H1 (cell line): ENCODE measurements around the gene OR4M1. TPM values are rescaled to one million over a fixed set of nuclear protein-coding genes. Genes with fewer than 3 reads are reported as not detected.

Experiments
- CTCF ChIA-PET: fragments of 300-600 bp; sonication (Branson Sonifier 250); formaldehyde crosslinking; loops from one replicate; lab custom pipeline; 2021; ENCODE audit not compliant: partially characterized antibody; lab: Charles Lee
- POLR2A ChIA-PET: fragments of 300-600 bp; sonication (Branson Sonifier 250); formaldehyde crosslinking; loops from one replicate; lab custom pipeline; 2021; ENCODE audit warnings: inconsistent platforms; ENCODE audit not compliant: partially characterized antibody; lab: Charles Lee
- DNase-seq, 2 experiments: peaks; one replicate each; pipeline versions ENCODE4 v3.0.0 to v3.0.0-alpha.2; 2010 to 2022; ENCODE audit warnings: low spot score in 2 of 2, low read depth in 1 of 2, mixed read lengths in 1 of 2
- FAIRE-seq: peaks from 2 replicates; lab custom pipeline; 2011; peaks lifted over from hg19 to GRCh38; lab: Jason Lieb, UNC
- H2AFZ ChIP-seq: 2 replicates; pipeline ENCODE4 v1.8.1; 2012; ENCODE audit warnings: low read length, inconsistent platforms
- H2AK5ac ChIP-seq: 2 replicates; pipeline ENCODE4 v1.6.1; 2013; ENCODE audit warnings: low read depth, low read length
- H2BK120ac ChIP-seq: replicated peaks from 2 replicates; pipeline ENCODE3; 2013; ENCODE audit warnings: low read depth, low read length, inconsistent platforms
- H2BK12ac ChIP-seq: 2 replicates; pipeline ENCODE4 v1.6.1; 2013; ENCODE audit warnings: low read depth, low read length
- H2BK15ac ChIP-seq: 2 replicates; pipeline ENCODE4 v1.6.1; 2013; ENCODE audit warnings: low read length
- H2BK20ac ChIP-seq: 2 replicates; pipeline ENCODE4 v1.6.1; 2013; ENCODE audit warnings: low read length
- H2BK5ac ChIP-seq: 2 replicates; pipeline ENCODE4 v1.6.1; 2013; ENCODE audit warnings: low read depth, low read length
- H3K14ac ChIP-seq: 2 replicates; pipeline ENCODE4 v1.6.1; 2013; ENCODE audit warnings: inconsistent platforms; ENCODE audit not compliant: insufficient read length
- H3K18ac ChIP-seq: 2 replicates; pipeline ENCODE4 v1.6.1; 2013; ENCODE audit warnings: low read length; ENCODE audit errors: extremely low read depth
- H3K23ac ChIP-seq: 2 replicates; pipeline ENCODE4 v1.6.1; 2013; ENCODE audit warnings: inconsistent platforms; ENCODE audit not compliant: insufficient read length
- H3K23me2 ChIP-seq: 2 replicates; pipeline ENCODE4 v1.6.1; 2013; ENCODE audit warnings: low read depth, low read length
- H3K27ac ChIP-seq: 2 replicates; pipeline ENCODE4 v1.6.1; 2011; ENCODE audit warnings: low read depth, low read length, inconsistent platforms
- H3K27me3 ChIP-seq, 4 experiments: replicated peaks in 1 of 4; 1 replicate in 1 of 4; 2 replicates in 3 of 4; pipeline versions ENCODE4 v1.6.1 to v1.8.1; 2011 to 2013; ENCODE audit warnings: low read length in 3 of 4, mild to moderate bottlenecking in 3 of 4, inconsistent platforms in 2 of 4, mixed read lengths in 2 of 4, moderate library complexity in 1 of 4; ENCODE audit not compliant: control insufficient read depth in 3 of 4, insufficient read depth in 3 of 4; ENCODE audit errors: extremely low read depth in 1 of 4
- H3K36me3 ChIP-seq, 4 experiments: 2 replicates each; pipeline versions ENCODE4 v1.6.1 to v1.8.1; 2011 to 2013; ENCODE audit warnings: mild to moderate bottlenecking in 4 of 4, low read length in 3 of 4, moderate library complexity in 2 of 4, control low read depth in 1 of 4, inconsistent platforms in 1 of 4; ENCODE audit not compliant: insufficient read depth in 4 of 4, control insufficient read depth in 2 of 4
- H3K4ac ChIP-seq: replicated peaks from 2 replicates; pipeline ENCODE3; 2013; ENCODE audit warnings: low read length, low read depth, mixed read lengths, inconsistent platforms; ENCODE audit not compliant: insufficient read length
- H3K4me1 ChIP-seq, 4 experiments: replicated peaks in 1 of 4; 1 replicate in 1 of 4; 2 replicates in 3 of 4; pipeline versions ENCODE4 v1.6.1 to v1.8.1; 2011 to 2013; ENCODE audit warnings: low read length in 3 of 4, inconsistent platforms in 2 of 4, mixed read lengths in 1 of 4; ENCODE audit not compliant: insufficient read depth in 4 of 4, control insufficient read depth in 3 of 4
- H3K4me2 ChIP-seq, 2 experiments: 2 replicates each; pipeline versions ENCODE4 v1.6.1 to v1.8.1; 2011 to 2013; ENCODE audit warnings: low read depth in 2 of 2, low read length in 2 of 2, control low read depth in 1 of 2, inconsistent platforms in 1 of 2, mild to moderate bottlenecking in 1 of 2; ENCODE audit not compliant: insufficient read depth in 1 of 2
- H3K4me3 ChIP-seq, 4 experiments: fragments of 200-600, 300-600 bp in 1 of 4; sonication (generic), shearing (Covaris generic), sonication (Bioruptor Twin) in 1 of 4; 2 replicates each; pipeline versions ENCODE4 v1.5.1 to v1.8.1; 2011 to 2016; ENCODE audit warnings: low read length in 4 of 4, low read depth in 3 of 4, control low read depth in 2 of 4, inconsistent platforms in 2 of 4, mild to moderate bottlenecking in 2 of 4, mixed read lengths in 1 of 4, moderate library complexity in 1 of 4; ENCODE audit not compliant: insufficient read depth in 2 of 4; ENCODE audit errors: extremely low read depth in 1 of 4
- H3K56ac ChIP-seq: replicated peaks from 2 replicates; pipeline ENCODE3; 2013; ENCODE audit warnings: low read depth, mild to moderate bottlenecking, mixed read lengths, low read length, inconsistent platforms; ENCODE audit not compliant: insufficient read length
- H3K79me1 ChIP-seq: 2 replicates; pipeline ENCODE4 v1.6.1; 2013; ENCODE audit warnings: low read depth, low read length, control low read depth
- H3K79me2 ChIP-seq, 2 experiments: 2 replicates each; pipeline versions ENCODE4 v1.6.1 to v1.8.1; 2012 to 2013; ENCODE audit warnings: low read length in 2 of 2, mild to moderate bottlenecking in 2 of 2, inconsistent platforms in 1 of 2; ENCODE audit not compliant: insufficient read depth in 2 of 2, control insufficient read depth in 1 of 2
- H3K9ac ChIP-seq, 4 experiments: replicated peaks in 1 of 4; 1 replicate in 1 of 4; 2 replicates in 3 of 4; pipeline versions ENCODE4 v1.6.1 to v1.8.1; 2011 to 2013; ENCODE audit warnings: low read depth in 3 of 4, low read length in 3 of 4, control low read depth in 2 of 4, mild to moderate bottlenecking in 2 of 4, moderate library complexity in 2 of 4, inconsistent platforms in 1 of 4; ENCODE audit errors: extremely low read depth in 1 of 4
- H3K9me3 ChIP-seq, 2 experiments: 2 replicates each; pipeline versions ENCODE4 v1.6.1 to v1.8.1; 2012 to 2013; ENCODE audit warnings: mild to moderate bottlenecking in 2 of 2, moderate library complexity in 2 of 2, control low read depth in 1 of 2, inconsistent platforms in 1 of 2, low read depth in 1 of 2, low read length in 1 of 2, mixed read lengths in 1 of 2; ENCODE audit not compliant: insufficient read depth in 2 of 2
- H4K20me1 ChIP-seq, 2 experiments: replicated peaks in 1 of 2; 2 replicates each; pipeline versions ENCODE3 to v1.8.1; 2011 to 2013; ENCODE audit warnings: inconsistent platforms in 2 of 2, low read length in 2 of 2, mild to moderate bottlenecking in 1 of 2; ENCODE audit not compliant: insufficient read depth in 2 of 2, control insufficient read depth in 1 of 2
- H4K5ac ChIP-seq: 2 replicates; pipeline ENCODE4 v1.6.1; 2013; ENCODE audit warnings: low read length, low read depth, mixed read lengths, inconsistent platforms; ENCODE audit not compliant: insufficient read length
- H4K8ac ChIP-seq: 2 replicates; pipeline ENCODE4 v1.8.0; 2013; ENCODE audit warnings: mild to moderate bottlenecking, moderate library complexity, low read length, inconsistent platforms; ENCODE audit not compliant: insufficient read depth; ENCODE audit errors: extremely low read depth
- H4K91ac ChIP-seq: replicated peaks from 2 replicates; pipeline ENCODE3; 2013; ENCODE audit warnings: low read length, mixed read lengths, inconsistent platforms; ENCODE audit not compliant: insufficient read length
- ATF3 ChIP-seq: IDR thresholded peaks from 2 replicates; pipeline ENCODE4 v1.6.1; 2011; ENCODE audit warnings: low read depth, mild to moderate bottlenecking, low read length; ENCODE audit not compliant: insufficient read depth
- BCL11A ChIP-seq, 2 experiments: IDR thresholded peaks; one replicate each; pipeline ENCODE4 v1.6.1; 2011; ENCODE audit warnings: low read depth in 2 of 2, low read length in 2 of 2, mild to moderate bottlenecking in 2 of 2
- BRCA1 ChIP-seq: IDR thresholded peaks from 2 replicates; pipeline ENCODE4 v1.6.1; 2012; ENCODE audit warnings: low read depth, low read length, improper control_type of control experiment
- CTCF ChIP-seq, 3 experiments: IDR thresholded peaks; 1 replicate in 2 of 3; 2 replicates in 1 of 3; pipeline versions ENCODE4 v1.5.1 to v1.6.1; 2011; ENCODE audit warnings: low read length in 3 of 3, mild to moderate bottlenecking in 3 of 3, inconsistent platforms in 2 of 3, low read depth in 1 of 3, moderate library complexity in 1 of 3; ENCODE audit not compliant: insufficient read depth in 1 of 3; ENCODE audit errors: control extremely low read depth in 1 of 3
- E2F6 ChIP-seq: IDR thresholded peaks from 2 replicates; pipeline ENCODE4 v1.6.1; 2012; ENCODE audit warnings: inconsistent platforms
- EZH2 ChIP-seq: fragments of 200-600 bp; sonication (generic); IDR thresholded peaks from 2 replicates; pipeline ENCODE4 v1.7.1; 2012; ENCODE audit warnings: low read depth, mild to moderate bottlenecking, moderate library complexity, low read length, inconsistent platforms; ENCODE audit not compliant: severe bottlenecking
- MAX ChIP-seq: IDR thresholded peaks from 2 replicates; pipeline ENCODE4 v1.6.1; 2012; ENCODE audit warnings: inconsistent platforms
- PHF8 ChIP-seq: fragments of 200-600 bp; sonication (generic); conservative IDR thresholded peaks from 2 replicates; pipeline ENCODE4 v1.7.1; 2012; ENCODE audit warnings: low read depth, mild to moderate bottlenecking, inconsistent platforms, low read length, moderate library complexity
- RFX5 ChIP-seq: IDR thresholded peaks from 2 replicates; pipeline ENCODE4 v1.6.1; 2011; ENCODE audit warnings: low read depth, low read length, improper control_type of control experiment, borderline replicate concordance
- RXRA ChIP-seq: IDR thresholded peaks from 2 replicates; pipeline ENCODE4 v1.6.1; 2011; ENCODE audit warnings: low read depth, mild to moderate bottlenecking, low read length, moderate library complexity; ENCODE audit not compliant: insufficient read depth
- WGBS, 2 experiments: shearing (Covaris generic) in 1 of 2; methylation state at CpG; one replicate each; pipeline versions ENCODE4 v1.1.6 to v1.1.7; 2013 to 2015; ENCODE audit warnings: low lambda C conversion rate in 2 of 2, mixed read lengths in 2 of 2, inconsistent platforms in 1 of 2, low coverage in 1 of 2, missing lambda C conversion rate in 1 of 2; ENCODE audit not compliant: insufficient replicate concordance in 2 of 2, insufficient coverage in 1 of 2, insufficient read length in 1 of 2; ENCODE audit errors: extremely low coverage in 1 of 2, missing lambda C conversion rate in 1 of 2; 5-methylcytosine and 5-hydroxymethylcytosine counted together
- polyA plus RNA-seq, 7 experiments: library from polyadenylated mRNA; depleted of rRNA in 3 of 7; stranded (reverse) in 5 of 7; unstranded in 2 of 7; fragments of >200 nt in 5 of 7; fragments of 200-250 nt in 2 of 7; gene quantifications; 1 replicate in 5 of 7; 2 replicates in 1 of 7; 4 replicates in 1 of 7; pipeline versions ENCODE4 v1.2.1 to v1.2.3, GENCODE V29; 2011 to 2013; ENCODE audit warnings: missing spikeins in 2 of 7, mixed read lengths in 2 of 7
- total RNA-seq: library from RNA; stranded (reverse); fragmentation: NEBNext Ultra II Directional; extraction: Animal tissue kit (Norgen Biotek cat#: 25700); gene quantifications from 2 replicates; pipeline ENCODE4 v1.2.1, GENCODE V29; 2021

The OR4M1 gene
- total and polyA plus RNA-seq, 2 of the 8 experiments (the other 6 are each of a cell fraction or from before 2014, with no cell fraction given): not detected

GRCh38 chr14:19801118-19801464, 27.8 kb downstream of the OR4M1 start:
- Histone ChIP-seq H4K91ac (no peak overlapping the region), H3K27ac (no peak overlapping the region), H3K4ac (no peak overlapping the region), H3K23ac (no peak overlapping the region), H4K8ac (no peak overlapping the region), H3K14ac (no peak overlapping the region), H2BK5ac (no peak overlapping the region), H2BK20ac (no peak overlapping the region), H3K9me3 (peaks cover 37 to 60% of the 10 kb centered on the region in 2 experiments), H3K36me3 (no peaks in the 10 kb centered on the region; a peak in 1 of 8 replicates), H2BK12ac (no peak overlapping the region), H3K4me3 (no peak overlapping the region), H2AFZ (no peak overlapping the region), H3K79me2 (no peaks in the 10 kb centered on the region), H3K9ac (no peak overlapping the region), H3K79me1 (no peaks in the 10 kb centered on the region), H3K23me2 (no peaks in the 10 kb centered on the region), H2BK120ac (no peak overlapping the region), H3K4me1 (no peaks in the 10 kb centered on the region), H2AK5ac (no peak overlapping the region), H4K20me1 (no peaks in the 10 kb centered on the region), H3K27me3 (no peaks in the 10 kb centered on the region), H4K5ac (no peak overlapping the region), H3K18ac (no peak overlapping the region), H3K56ac (no peak overlapping the region), H3K4me2 (no peak overlapping the region), H2BK15ac (no peak overlapping the region)
- ChIA-PET CTCF (no interaction called here), POLR2A (no interaction called here)
- 78% methylated on average over 13 of the region's 13 CpGs; no CpG with 5 or more reads in 1 of the 2 experiments for WGBS, 2 experiments
- DNase-seq (no peak), FAIRE-seq (no peak)
- TF ChIP-seq BRCA1 (no peak), E2F6 (no peak), ATF3 (no peak), CTCF (IDR thresholded peaks at IDR 0.05; ENCODE audit: control extremely low read depth in 1 of 3, insufficient read depth in 1 of 3, low read depth in 1 of 3, low read length in 3 of 3) (no peak), EZH2 (no peak), RXRA (no peak), PHF8 (no peak), RFX5 (no peak), MAX (no peak), BCL11A (IDR thresholded peaks at IDR 0.05; ENCODE audit: low read depth in 2 of 2, low read length in 2 of 2) (no peak)
